ENCODE results near the gene ANKRD31. TPM values are rescaled to one million over a fixed set of nuclear protein-coding genes. Genes with fewer than 3 reads are reported as not detected.

The ANKRD31 gene
- total RNA-seq, 1 experiment from 2014 or later: 0.11 TPM

GRCh38 chr5:75192804-75193203, 43.9 kb downstream of the ANKRD31 start:
- Mint-ChIP-seq H3K36me3 (ENCODE audit: insufficient read depth in 1 of 3, low read depth in 3 of 3) (no peaks in the 10 kb centered on the region), H3K4me1 (no peaks in the 10 kb centered on the region), H3K27ac (no peak overlapping the region), H3K9me3 (no peaks in the 10 kb centered on the region), H3K4me3 (no peak overlapping the region), H3K27me3 (ENCODE audit: low read depth) (no peaks in the 10 kb centered on the region)
- Histone ChIP-seq H2BK5ac (ENCODE audit: insufficient read length, low read length) (no peak overlapping the region), H3T11ph (ENCODE audit: low read length) (no peak overlapping the region), H2BK20ac (ENCODE audit: low read depth, low read length, poor library complexity, severe bottlenecking) (no peak overlapping the region), H3K18ac (ENCODE audit: insufficient read length, low read depth, low read length) (no peak overlapping the region), H3K27me3 (ENCODE audit: insufficient read depth, low read length) (no peaks in the 10 kb centered on the region), H3K23me2 (ENCODE audit: insufficient read length, low read depth, low read length, poor library complexity, severe bottlenecking) (no peaks in the 10 kb centered on the region), H4K20me1 (ENCODE audit: control insufficient read depth, insufficient read depth, insufficient read length) (no peaks in the 10 kb centered on the region), H3K23ac (ENCODE audit: insufficient read length, low read depth, low read length) (no peak overlapping the region), H3K4me1 (ENCODE audit: insufficient read depth, low read length) (no peaks in the 10 kb centered on the region), H3K9me3 (ENCODE audit: control insufficient read depth, low read depth, low read length) (no peaks in the 10 kb centered on the region), H4K5ac (ENCODE audit: insufficient read length, low read depth, low read length) (no peak overlapping the region), H3K27ac (ENCODE audit: insufficient read length, low read depth, low read length) (no peak overlapping the region), H2AK5ac (ENCODE audit: insufficient read length, low read length) (no peak overlapping the region), H2BK120ac (ENCODE audit: low read depth, low read length, poor library complexity, severe bottlenecking) (no peak overlapping the region), H3K56ac (ENCODE audit: insufficient read length, low read depth, low read length) (no peak overlapping the region), H4K8ac (replicated peaks; ENCODE audit: insufficient read length, low read depth, low read length) (no peak overlapping the region), H3K4me2 (ENCODE audit: insufficient read depth, insufficient read length, low read length) (no peak overlapping the region), H3K4ac (ENCODE audit: low read depth, low read length) (no peak overlapping the region), H3K9ac (ENCODE audit: extremely low read depth, insufficient read length, low read length) (no peak overlapping the region), H3K14ac (ENCODE audit: insufficient read depth, low read length) (no peak overlapping the region), H3K79me1 (ENCODE audit: insufficient read depth, low read depth, low read length, poor library complexity, severe bottlenecking) (no peaks in the 10 kb centered on the region), H2BK15ac (ENCODE audit: low read depth, low read length) (no peak overlapping the region), H4K91ac (ENCODE audit: insufficient read length, low read depth, low read length) (no peak overlapping the region), H3K79me2 (ENCODE audit: insufficient read depth, low read length) (no peaks in the 10 kb centered on the region), H2AFZ (ENCODE audit: low read length) (no peak overlapping the region), H2BK12ac (ENCODE audit: insufficient read length, low read depth, low read length) (no peak overlapping the region)
- DNase-seq: no peak
- no CpG with 5 or more reads among the region's 6 CpGs for WGBS (ENCODE audit: extremely low coverage, insufficient read length, low lambda C conversion rate)
- TF ChIP-seq, protein P1, sequence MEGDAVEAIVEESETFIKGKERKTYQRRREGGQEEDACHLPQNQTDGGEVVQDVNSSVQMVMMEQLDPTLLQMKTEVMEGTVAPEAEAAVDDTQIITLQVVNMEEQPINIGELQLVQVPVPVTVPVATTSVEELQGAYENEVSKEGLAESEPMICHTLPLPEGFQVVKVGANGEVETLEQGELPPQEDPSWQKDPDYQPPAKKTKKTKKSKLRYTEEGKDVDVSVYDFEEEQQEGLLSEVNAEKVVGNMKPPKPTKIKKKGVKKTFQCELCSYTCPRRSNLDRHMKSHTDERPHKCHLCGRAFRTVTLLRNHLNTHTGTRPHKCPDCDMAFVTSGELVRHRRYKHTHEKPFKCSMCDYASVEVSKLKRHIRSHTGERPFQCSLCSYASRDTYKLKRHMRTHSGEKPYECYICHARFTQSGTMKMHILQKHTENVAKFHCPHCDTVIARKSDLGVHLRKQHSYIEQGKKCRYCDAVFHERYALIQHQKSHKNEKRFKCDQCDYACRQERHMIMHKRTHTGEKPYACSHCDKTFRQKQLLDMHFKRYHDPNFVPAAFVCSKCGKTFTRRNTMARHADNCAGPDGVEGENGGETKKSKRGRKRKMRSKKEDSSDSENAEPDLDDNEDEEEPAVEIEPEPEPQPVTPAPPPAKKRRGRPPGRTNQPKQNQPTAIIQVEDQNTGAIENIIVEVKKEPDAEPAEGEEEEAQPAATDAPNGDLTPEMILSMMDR (conservative IDR thresholded peaks at IDR 0.05): no peak
